NCI-H2227 treated with DMSO at 0.1 percent for 48 hours (cell line): ENCODE results near the gene PTGFR.

Experiments used
- DNase-seq: peaks from one replicate; lab custom pipeline; 2025; lab: John Stamatoyannopoulos, UW

The PTGFR gene, protein sequence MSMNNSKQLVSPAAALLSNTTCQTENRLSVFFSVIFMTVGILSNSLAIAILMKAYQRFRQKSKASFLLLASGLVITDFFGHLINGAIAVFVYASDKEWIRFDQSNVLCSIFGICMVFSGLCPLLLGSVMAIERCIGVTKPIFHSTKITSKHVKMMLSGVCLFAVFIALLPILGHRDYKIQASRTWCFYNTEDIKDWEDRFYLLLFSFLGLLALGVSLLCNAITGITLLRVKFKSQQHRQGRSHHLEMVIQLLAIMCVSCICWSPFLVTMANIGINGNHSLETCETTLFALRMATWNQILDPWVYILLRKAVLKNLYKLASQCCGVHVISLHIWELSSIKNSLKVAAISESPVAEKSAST

DNA sequence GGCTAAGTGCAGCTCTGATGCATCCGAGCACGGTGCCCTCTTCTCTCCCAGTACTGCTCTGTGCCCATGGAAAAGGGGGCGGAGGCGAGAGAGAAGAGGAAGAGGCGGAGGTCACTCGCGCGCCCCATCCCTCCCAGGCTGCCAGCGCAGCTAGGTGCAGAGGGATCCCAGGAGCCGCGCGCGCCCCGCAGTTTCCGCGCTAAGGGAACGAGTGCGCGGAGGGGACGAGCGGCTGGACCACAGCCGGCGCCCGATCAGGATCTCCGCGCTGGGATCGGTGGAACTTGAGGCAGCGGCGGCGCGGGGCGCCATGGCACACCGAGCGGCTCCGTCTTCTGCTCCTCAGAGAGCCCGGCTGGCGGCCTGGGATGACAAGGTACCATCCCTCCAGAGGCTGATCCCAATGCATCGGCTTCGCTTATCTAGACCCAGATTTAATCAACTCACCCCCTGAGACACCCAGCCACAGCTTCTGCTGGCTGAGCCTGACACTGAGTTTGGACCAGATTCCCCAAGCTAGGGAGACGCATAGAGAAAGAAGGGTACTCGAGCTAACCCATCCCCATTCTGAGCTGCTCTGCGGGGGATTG, at the start of gene PTGFR:
Gene PTGFR (plus strand): TSS at position 114 of the 590 bp plus-strand sequence. CDS start 1,770 bp downstream, outside the sequence.
- DNase-seq, result no peak

DNA sequence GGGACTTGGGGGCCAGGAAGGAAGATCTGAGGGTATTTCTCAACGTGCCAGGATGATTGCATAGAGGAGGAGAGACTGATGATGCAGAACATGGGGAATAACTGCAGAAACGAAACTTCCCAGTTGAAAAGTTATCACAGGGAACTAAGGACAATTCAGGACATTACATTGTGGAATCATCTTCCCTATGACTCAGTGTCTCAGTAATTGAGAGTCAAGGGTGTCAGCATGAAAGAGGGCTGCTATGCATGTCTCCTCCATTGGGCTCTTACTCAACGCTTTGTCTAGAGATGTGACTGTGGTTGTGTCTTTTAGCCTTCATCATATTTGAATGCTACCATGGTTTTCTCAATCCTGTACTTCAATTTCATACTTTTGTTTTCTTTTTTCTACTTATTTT, 48.9 kb upstream of the PTGFR start:
- no peak for DNase-seq

DNA sequence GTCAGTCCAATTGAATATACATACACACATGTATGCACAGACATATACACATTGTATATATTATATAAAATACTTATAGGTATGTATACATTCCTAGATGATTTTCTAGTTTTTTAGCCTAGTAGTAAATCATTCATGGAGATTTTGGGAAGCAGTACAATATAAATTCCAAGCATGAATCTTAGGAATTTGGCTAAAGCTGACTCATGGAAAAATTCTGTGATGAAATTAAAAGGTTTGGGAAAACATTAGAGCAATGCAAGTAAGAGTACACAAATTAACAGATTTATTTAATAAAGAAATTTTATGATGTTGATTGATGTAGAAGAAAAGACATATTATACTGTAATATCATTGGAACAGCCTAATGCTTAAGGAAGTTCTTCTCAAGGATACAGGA, 43.7 kb upstream of the PTGFR start:
- DNase-seq, result no peak

DNA sequence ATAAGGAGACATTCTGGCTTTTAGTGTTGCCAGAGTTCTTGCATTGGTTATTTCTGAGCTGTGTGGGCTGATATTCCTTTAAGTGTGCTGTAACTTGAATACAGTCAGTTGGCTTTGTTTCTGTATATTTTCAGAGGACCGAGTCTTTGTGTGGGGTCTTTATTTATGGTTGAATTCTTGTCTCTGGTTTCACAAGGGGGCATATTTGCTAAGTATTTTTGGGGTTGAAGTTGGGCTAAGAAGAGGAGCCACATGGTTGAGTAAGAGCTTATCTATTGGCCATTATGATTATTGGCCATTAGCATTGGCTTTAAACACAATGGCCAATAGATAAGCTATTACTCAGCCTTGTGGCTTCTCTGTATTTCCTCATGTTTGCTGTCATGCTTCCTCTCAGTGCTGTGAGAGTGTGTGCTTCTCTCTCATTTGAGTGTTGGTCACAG, 26.3 kb upstream of the PTGFR start:
- DNase-seq, result no peak

DNA sequence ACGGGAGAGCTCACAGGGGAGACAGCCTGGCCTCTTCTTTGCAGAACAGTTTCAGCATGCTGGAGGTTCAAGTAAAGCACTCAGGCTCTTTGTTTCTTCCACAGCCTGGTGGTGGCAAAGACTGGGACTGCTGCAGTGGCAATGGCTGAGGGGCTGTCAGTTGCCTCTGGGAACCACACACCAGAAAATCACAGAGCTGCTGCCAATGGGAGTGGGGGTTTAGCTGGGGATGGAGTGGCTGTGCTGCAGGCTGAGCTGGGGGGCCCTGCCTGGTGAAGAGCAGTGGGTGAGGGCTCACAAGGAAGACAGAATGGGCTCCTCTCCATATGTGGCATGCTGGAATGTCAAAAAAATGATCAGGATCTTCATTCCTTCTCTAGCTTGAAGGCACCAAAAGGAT, 25.6 kb upstream of the PTGFR start:
- no peak for DNase-seq

DNA sequence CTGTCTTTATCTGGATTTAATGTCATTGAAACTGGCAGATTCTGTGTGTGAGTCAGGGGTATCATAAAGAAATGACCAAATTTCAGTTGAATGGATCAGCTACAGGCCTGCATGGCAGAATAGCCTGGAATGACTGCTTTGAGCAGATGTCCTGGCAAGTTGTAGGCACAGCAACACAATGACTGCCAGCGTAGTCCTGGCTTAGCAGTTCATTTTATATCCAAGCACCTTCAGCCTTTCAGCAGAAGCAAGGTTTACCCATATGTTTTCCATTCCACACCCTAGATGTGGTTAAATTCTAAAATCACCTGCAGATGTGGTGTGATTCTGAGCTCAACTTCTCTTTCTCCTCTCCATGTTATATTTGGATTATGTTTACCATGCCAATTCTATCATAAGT, 22.3 kb upstream of the PTGFR start:
- DNase-seq, result no peak

DNA sequence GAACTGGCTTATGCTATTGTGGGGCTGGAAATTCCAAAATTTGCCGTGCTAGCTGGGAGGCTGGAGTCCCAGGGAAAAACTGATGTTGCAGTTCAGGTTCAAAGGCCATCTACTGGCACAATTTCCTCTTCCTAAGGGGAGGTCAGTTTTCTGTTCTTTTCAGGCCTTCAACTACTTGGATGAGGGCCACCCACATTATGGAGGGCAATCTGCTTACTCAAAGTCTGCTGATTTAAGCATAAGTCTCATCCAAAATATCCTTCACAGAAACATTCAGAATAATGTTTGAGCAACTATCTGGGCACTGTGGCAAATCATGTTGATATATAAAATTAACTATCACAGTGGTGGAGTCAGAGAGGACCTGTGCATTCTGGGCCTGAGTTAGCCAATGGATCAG, 21.2 kb upstream of the PTGFR start:
- no peak for DNase-seq

DNA sequence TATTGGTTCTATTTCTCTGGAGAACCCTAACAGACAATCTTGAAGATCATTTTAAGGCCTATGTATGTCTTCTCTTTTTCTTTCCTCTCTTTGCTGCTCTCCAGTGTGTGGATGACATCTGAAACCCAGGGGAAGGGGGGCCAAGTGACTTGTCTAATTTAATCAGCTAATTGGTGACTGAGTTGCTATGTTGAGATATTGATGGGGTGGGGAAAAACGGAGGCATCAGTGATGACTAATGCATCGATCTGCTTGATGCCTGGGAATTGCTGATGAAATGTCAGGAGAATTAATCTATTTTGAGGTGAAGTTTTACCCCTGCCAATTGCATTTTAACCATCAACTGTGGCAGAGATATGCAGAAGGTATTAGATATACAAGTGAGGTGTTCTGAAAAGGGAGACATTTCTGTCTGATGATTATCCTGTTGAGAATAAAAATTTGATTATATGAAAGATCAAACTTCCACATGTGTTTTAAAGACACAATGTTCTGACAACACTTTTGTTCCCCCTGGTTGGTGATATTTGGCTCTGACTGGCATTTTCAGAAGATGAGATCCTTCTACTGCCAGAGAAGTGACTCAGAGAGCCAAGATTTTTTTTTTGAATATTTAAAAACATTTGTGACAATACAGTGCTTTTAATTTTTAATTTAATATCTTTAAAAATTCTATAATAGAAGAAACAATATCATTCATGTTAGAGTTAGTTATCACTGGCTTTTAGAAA, 18.7 kb upstream of the PTGFR start:
- DNase-seq, result no peak

DNA sequence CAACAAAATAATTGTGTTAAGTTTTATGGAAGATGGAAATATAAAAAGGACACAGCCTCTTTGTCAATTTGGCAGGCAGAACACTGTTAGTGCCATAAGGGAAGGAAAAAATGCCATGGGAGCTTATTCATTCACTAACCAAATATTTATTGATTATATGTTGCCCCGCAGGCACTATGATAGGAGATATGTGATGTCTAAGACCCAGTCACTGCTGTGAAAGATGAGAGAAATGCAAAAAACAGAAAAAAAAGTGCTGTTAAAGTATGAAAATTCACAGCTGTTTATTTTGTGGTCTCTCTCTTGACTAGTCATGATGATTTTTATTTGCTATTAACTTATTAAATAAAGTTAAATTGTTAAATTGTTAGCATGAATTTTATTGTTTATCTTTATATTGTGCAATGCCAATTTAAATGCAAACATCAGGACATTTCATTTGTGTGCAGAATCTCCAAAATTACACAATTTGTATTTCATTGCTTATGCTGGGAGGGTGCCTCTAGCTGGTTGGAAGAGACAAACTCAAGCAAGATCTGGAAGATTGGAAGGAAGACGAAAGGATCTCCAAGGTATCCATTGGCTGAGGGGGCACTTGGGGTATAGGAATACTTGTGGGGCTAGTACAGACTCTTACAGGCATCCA, 17.8 kb upstream of the PTGFR start:
- no peak for DNase-seq

DNA sequence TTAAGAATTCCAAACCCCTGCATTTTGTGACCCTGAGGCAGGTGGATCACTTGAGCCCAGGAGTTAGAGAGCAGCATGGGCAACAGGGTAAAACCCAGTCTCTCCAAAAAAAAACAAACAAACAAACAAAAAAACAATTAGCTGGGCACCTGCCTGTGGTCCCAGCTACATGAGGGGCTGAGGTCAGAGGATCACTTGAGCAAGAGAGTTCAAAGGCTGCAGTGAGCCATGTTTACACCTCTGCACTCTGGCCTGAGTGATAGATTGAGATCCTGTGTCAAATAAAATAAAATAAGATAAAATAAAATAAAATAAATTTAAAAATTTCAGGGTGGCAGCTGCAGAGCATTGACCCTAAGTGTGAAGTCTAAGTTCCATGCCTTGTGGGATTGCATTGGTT, 16.7 kb upstream of the PTGFR start:
- no peak for DNase-seq

DNA sequence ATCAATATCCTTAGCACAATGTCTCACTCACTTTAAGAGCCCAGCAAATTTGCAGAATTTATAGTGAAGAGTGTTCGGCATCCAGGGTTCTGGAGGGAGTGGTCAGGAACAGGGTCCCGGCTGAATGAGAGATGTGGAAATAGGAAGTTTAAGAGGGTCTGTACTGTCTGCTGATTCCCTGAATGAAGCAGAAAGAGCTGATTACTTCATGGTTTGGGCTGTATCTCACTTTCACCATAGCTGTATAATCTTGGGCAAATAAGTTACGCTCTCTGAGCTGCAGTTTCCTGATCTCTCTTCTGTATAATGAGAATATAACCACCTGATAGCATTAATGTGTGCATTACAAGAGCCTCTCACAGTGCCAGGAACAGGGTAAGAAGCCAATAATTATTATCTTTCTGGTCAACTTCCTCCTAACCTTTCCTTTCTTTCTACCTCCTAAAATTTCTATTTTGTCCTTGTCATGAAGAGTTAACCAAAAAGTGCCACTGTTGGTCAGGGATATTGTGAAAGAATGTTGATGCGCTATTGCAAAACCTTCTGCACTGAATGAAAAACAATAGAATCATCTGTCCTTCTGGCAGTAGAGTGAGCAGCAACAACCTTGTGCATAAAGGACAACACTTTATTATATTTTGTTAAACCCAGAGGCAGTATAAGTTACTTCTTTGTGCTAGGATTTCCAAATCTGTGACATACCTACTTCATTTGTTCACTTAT, 14.7 kb upstream of the PTGFR start:
- no peak for DNase-seq

DNA sequence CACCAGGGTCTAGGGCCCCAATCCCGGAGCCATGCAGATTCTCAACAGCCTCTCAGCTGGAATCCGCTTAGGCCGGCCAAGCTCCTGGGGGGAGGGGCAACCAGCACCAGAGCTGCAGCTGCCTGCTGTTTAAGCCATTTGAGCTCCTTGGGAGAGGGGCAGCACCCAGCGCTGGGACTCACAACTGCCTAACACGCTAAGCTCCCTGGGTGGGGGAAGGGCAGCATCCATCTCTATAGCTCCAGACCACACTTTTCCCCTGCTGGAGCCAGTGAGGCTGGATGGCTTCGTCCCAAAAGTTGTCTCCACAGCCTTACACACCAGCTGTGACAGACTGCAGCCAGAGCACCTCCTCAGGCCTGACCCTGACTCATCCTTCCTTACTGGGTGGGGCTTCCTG, 6.9 kb upstream of the PTGFR start:
- no peak for DNase-seq

DNA sequence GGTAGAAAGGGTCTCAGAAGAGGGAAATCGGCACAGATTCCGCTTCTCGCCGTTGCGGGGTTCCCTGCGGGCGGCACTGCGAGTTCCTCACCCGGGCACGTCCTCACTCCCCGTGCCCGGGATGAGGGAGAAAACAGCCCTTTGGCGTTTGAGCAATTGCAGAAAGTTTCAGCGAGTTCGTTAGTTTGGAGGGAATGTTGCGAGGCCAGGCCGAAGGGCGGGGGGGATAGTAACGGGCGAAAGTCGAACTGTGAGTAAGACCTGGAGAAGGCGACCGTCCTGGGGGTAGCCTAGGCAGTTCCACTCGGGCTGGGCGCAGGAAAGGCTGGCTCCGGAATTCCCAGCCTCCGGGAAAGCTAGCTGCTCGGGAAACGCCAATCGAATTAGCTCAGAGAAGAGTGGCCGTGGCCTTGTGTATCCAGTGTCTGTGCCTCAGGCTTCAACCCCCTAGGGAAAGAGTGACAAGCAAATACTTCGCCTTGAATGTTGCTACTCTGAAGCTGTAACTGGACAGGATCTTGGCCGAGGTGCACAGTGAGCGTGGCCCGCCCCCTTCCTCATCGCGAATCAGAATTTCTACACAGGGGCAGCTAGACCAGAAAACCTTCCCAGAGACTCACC, 787 bp downstream of the PTGFR start:
- DNase-seq, result no peak

DNA sequence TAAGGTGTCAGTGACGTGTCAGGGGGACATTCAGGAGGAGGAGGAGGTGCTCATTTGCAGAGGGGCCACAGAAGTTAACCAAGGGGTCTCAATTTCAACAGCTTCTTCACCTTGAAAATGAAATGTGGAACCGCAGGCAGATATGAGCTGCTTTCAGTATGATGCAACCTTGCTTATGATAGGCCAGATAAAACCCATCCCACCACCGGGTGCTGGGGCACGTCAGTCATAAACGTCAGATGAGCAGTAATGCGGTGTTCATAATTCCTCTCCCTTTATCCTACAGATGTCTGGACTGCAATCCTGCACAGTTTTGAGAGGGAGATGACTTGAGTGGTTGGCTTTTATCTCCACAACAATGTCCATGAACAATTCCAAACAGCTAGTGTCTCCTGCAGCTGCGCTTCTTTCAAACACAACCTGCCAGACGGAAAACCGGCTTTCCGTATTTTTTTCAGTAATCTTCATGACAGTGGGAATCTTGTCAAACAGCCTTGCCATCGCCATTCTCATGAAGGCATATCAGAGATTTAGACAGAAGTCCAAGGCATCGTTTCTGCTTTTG, 1.7 kb downstream of the PTGFR start:
- DNase-seq, result no peak

DNA sequence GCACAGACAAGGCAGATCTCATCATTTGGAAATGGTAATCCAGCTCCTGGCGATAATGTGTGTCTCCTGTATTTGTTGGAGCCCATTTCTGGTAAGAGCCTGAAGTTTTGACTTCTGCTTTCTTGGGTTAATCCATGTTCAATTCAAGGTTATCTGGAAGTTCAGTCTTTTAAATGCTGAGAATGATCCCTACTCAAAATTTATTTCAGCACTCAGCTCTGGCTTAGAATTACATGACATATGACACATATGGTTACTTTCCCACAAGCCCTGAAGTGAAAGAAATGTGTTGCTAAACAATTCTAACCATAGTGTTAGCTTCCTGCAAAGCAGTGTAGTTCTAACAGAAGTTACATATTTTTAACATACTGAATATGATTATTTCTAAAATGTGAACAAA, 2.7 kb downstream of the PTGFR start:
- no peak for DNase-seq

DNA sequence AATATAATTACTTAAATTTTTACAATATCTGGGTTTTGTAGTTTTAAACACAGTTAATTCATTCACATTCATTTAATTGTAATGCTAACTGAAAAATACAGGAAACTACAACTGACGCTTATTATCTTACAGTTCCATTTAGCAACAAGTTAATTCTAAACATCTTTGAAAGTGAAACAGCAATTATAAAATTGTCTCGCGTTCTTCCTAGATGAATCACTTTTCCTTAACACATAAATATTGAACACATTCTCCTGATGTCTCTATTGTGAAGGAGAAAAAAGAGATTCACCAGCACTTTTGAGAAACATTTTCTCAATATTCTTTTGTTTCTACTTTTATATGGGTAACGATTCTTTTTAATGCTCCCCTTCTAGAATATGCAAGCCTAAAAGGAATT, 6.4 kb downstream of the PTGFR start:
- no peak for DNase-seq

DNA sequence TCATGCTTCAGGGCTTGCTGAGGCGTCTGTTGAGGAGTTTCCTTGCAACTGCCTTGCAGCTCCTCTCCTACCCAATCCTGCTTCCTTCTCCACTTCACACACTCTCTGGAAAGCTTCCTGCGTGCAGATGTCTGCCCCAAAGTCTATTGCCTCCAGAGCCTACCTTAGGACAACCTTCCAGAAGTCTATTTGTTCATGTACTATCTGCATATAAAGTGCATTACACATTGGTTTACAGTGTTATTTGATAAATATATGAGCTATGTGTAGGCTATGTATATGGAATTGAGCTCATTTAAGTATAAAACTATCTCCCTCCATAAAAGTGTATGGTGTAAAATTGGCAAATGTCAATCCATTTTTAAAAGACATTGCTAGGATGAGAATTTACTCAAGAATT, 9.8 kb downstream of the PTGFR start:
- DNase-seq, result no peak

DNA sequence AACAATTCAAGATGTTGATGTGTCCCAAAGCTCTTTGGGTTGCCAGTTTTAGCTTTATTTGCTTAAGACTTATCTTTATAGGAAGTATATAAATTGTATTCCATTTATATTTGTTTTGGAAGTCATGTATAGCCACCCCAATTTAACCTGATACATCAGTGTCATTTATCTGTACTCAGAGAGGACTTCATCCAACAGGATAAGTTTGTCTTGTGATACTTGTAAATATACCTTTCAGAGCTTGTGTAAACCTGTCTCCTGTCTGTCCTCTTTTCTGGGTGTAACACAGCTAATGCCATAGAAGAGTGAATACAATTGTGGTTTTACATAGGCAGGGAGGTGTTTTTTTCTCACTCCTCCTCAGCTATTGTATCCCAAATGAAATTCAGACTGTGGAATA, 10.4 kb downstream of the PTGFR start:
- no peak for DNase-seq

DNA sequence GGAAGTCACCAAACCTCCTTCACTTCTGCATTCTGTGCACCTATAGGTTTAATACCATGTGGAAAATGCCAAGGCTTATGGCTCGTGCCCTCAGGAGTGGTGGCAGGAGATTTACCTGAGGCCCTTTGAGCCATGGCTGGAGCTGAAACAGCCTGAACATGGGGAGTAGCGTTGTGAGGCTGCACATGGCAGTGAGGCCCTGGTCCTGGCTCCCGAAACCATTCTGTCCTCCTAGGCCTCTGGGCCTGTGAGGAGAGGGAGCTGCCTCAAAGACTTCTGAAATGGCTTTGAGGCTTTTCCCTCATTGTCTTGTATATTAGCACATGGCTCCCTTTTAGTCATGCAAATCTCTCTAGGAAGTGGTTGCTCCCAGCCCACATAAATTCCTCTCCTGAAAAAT, 20.6 kb downstream of the PTGFR start:
- DNase-seq, result no peak

DNA sequence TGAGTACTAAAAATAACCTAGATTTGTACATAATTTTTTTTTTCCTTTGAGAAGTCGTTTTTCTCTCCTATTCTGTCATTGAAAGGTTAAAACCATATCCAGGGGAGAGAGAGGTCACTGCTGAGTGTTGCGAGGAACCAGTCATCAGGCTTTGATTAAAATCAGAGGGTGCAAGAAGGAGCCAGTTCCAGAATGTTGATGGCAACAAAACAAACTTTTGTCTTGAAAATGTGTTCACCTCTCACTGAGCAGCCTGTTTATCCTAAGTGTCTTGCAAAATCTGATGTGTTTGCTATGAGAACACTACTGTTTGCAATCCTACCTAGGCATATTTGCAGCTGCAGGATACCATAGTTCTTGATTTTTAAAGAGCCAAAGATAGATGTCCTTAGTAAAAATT, 25.9 kb downstream of the PTGFR start:
- DNase-seq, result no peak

DNA sequence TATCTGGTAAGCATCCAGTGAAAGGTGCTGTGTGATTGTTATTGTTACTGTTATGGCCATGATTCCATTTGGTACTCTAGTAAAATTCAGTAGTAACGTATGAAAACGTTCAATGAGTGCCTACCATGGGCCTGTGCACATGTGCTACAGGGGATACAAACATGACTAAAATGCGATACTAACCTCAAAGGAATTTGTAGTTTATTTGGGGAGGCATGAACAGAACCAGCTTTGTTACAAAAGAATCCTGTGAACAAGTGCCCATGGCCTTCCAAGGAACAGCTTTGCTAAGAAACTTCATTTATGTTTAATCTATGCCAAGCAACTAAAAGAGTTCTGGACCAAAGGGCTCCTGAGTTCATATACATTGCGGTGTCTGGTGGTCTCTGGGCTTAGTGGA, 28.7 kb downstream of the PTGFR start:
- no peak for DNase-seq
